CD14-positive monocyte (primary cell): Measurements from ENCODE around the gene ATP2B1. TPM values are rescaled to one million over a fixed set of nuclear protein-coding genes. Genes with fewer than 3 reads are reported as not detected.

ENCODE experiments used
- DNase-seq, 3 donors: peaks; one replicate each; pipeline ENCODE4 v3.0.0-alpha.2; 2011 to 2022
- H2AFZ ChIP-seq: 2 replicates; pipeline ENCODE4 v1.6.0; 2012; ENCODE audit warnings: mild to moderate bottlenecking, low read depth, low read length, inconsistent platforms; ENCODE audit not compliant: insufficient read depth, poor library complexity, severe bottlenecking
- H3K27ac ChIP-seq, 2 donors: 1 replicate in 1 of 2; 2 replicates in 1 of 2; pipeline ENCODE4 v1.5.1; 2012 to 2013; ENCODE audit warnings: low read length in 2 of 2, control low read depth in 1 of 2, inconsistent platforms in 1 of 2, low read depth in 1 of 2, mild to moderate bottlenecking in 1 of 2
- H3K27me3 ChIP-seq, 2 donors: one replicate each; pipeline versions ENCODE4 v1.6.0 to v1.6.1; 2011 to 2013; ENCODE audit warnings: low read length in 2 of 2; ENCODE audit not compliant: control insufficient read depth in 2 of 2, insufficient read depth in 2 of 2
- H3K36me3 ChIP-seq, 2 donors: replicated peaks in 1 of 2; 1 replicate in 1 of 2; 2 replicates in 1 of 2; pipeline versions ENCODE4 v1.5.1 to v1.6.1; 2012 to 2013; ENCODE audit warnings: low read length in 2 of 2, control low read depth in 1 of 2, inconsistent platforms in 1 of 2, mild to moderate bottlenecking in 1 of 2; ENCODE audit not compliant: insufficient read depth in 2 of 2, control insufficient read depth in 1 of 2
- H3K4me1 ChIP-seq, 2 donors: 1 replicate in 1 of 2; 2 replicates in 1 of 2; pipeline versions ENCODE4 v1.5.1 to v1.6.1; 2012 to 2013; ENCODE audit warnings: low read length in 2 of 2, control low read depth in 1 of 2, inconsistent platforms in 1 of 2, mild to moderate bottlenecking in 1 of 2, moderate library complexity in 1 of 2; ENCODE audit not compliant: insufficient read depth in 2 of 2, control insufficient read depth in 1 of 2
- H3K4me2 ChIP-seq: replicated peaks from 2 replicates; pipeline ENCODE3; 2012; ENCODE audit warnings: low read length, moderate library complexity, mild to moderate bottlenecking; ENCODE audit not compliant: poor library complexity, severe bottlenecking; ENCODE audit errors: extremely low read depth
- H3K4me3 ChIP-seq, 3 experiments: fragments of 200-600 bp in 1 of 3; sonication (generic) in 1 of 3; replicated peaks in 1 of 3; 1 replicate in 2 of 3; 2 replicates in 1 of 3; pipeline ENCODE4 v1.5.1; 2011 to 2013; ENCODE audit warnings: low read length in 3 of 3, mild to moderate bottlenecking in 3 of 3, control low read depth in 2 of 3, low read depth in 2 of 3, inconsistent platforms in 1 of 3, moderate library complexity in 1 of 3
- H3K79me2 ChIP-seq: 2 replicates; pipeline ENCODE4 v1.6.0; 2012; ENCODE audit warnings: mild to moderate bottlenecking, control low read depth, inconsistent platforms, low read length, moderate library complexity; ENCODE audit not compliant: insufficient read depth
- H3K9ac ChIP-seq: 2 replicates; pipeline ENCODE4 v1.6.0; 2017; ENCODE audit warnings: low read length, mild to moderate bottlenecking; ENCODE audit not compliant: insufficient read depth, poor library complexity, severe bottlenecking
- H3K9me3 ChIP-seq, 2 donors: replicated peaks in 1 of 2; 1 replicate in 1 of 2; 2 replicates in 1 of 2; pipeline versions ENCODE4 v1.5.1 to v1.6.1; 2012 to 2013; ENCODE audit warnings: low read length in 2 of 2, control low read depth in 1 of 2; ENCODE audit not compliant: control insufficient read depth in 1 of 2, insufficient read depth in 1 of 2
- H4K20me1 ChIP-seq: 2 replicates; pipeline ENCODE4 v1.6.0; 2012; ENCODE audit warnings: mild to moderate bottlenecking, low read length, control low read depth, moderate library complexity; ENCODE audit not compliant: insufficient read depth
- H3K27ac Mint-ChIP-seq, 7 donors: one replicate each; pipeline ENCODE4 v1.8.0; 2020; ENCODE audit warnings: mild to moderate bottlenecking in 7 of 7, mixed read lengths in 7 of 7, moderate library complexity in 6 of 7, inconsistent platforms in 2 of 7
- H3K27me3 Mint-ChIP-seq, 3 donors: one replicate each; pipeline ENCODE4 v1.8.0; 2021 to 2022; ENCODE audit warnings: low read depth in 3 of 3, mild to moderate bottlenecking in 3 of 3, mixed read lengths in 3 of 3, moderate library complexity in 3 of 3, inconsistent platforms in 1 of 3
- H3K36me3 Mint-ChIP-seq, 2 donors: one replicate each; pipeline ENCODE4 v1.8.0; 2020; ENCODE audit warnings: mixed read lengths in 2 of 2, inconsistent platforms in 1 of 2, mild to moderate bottlenecking in 1 of 2
- H3K4me1 Mint-ChIP-seq: one replicate; pipeline ENCODE4 v1.8.0; 2020; ENCODE audit warnings: mild to moderate bottlenecking, mixed read lengths
- H3K4me3 Mint-ChIP-seq, 2 donors: one replicate each; pipeline ENCODE4 v1.8.0; 2020; ENCODE audit warnings: mild to moderate bottlenecking in 2 of 2, mixed read lengths in 2 of 2, moderate library complexity in 1 of 2
- H3K9me3 Mint-ChIP-seq, 7 donors: one replicate each; pipeline ENCODE4 v1.8.0; 2020 to 2022; ENCODE audit warnings: mixed read lengths in 7 of 7, mild to moderate bottlenecking in 6 of 7, moderate library complexity in 6 of 7, inconsistent platforms in 2 of 7
- WGBS: methylation state at CpG from one replicate; pipeline ENCODE4 v1.1.5; 2013; ENCODE audit warnings: missing lambda C conversion rate; ENCODE audit not compliant: insufficient coverage; 5-methylcytosine and 5-hydroxymethylcytosine counted together
- intact Hi-C, 2 donors: fragments of 100-400 bp; cut with micrococcal nuclease; formaldehyde crosslinking; loops; one replicate each; pipeline versions ENCODE4 v1.15.0 to v1.15.1; 2023
- polyA plus RNA-seq, 3 donors: library from polyadenylated mRNA; depleted of rRNA in 1 of 3; unstranded in 2 of 3; stranded (reverse) in 1 of 3; fragments of 300-500 nt in 2 of 3; fragments of >200 nt in 1 of 3; fragmentation: Illumina TruSeq in 2 of 3; gene quantifications; 1 replicate in 2 of 3; 2 replicates in 1 of 3; pipeline ENCODE4 v1.2.3, GENCODE V29; 2012 to 2021
- TF ChIP-seq, protein P1 (sequence below): fragments of 200-600 bp; IDR thresholded peaks from one replicate; pipeline ENCODE4 v1.8.0; 2022; ENCODE audit warnings: antibody characterized with exemption, mild to moderate bottlenecking

The ATP2B1 gene
- polyA plus RNA-seq, 3 donors: 35.9 to 59.3 (median 53.9) TPM

DNA sequence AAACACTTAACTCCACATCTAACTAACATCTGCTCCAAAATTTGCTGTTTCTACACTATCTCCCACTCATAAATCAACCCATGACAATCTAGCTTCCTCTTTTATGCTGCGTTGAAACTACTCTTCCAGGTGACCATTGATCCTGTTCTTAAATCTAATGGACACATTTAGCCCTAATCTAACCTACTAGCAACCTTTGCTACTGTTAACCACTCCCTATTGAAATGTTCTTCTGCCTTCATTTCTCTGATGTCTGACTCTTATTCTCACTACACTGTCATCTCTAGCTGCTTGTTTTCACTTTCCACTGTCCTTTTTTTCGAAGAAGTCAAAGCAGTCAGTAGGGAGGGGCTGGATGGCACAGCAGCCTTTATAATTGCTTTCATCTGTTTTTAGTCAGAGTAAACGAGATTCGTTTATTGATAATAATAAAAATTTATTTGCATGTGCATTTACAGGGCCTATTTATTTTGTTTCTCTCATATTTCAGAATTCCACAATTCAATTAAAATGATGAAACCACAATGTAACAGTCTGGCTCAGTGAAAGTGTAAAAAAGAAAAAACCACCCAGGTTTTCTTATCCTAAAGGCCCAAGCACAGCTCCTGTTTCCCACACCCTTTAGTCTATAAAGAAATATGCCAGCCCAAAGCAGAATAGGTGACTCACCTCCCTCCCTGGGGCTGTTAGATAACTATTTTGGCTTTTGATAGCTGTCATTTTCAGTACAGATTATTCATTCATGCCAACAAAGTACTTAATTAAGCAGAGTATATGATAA lies 44.9 kb downstream of the ATP2B1 start:
- no peaks in the 10 kb centered on the region for H3K36me3 ChIP-seq
- intact Hi-C loops: no loop called here
- peak overlapping the region; percentile 16 for H3K4me2 ChIP-seq
- WGBS: no CpG with 5 or more reads among the region's 4 CpGs
- H3K9ac ChIP-seq: no peak overlapping the region
- peaks cover 32% of the 10 kb centered on the region for H3K4me1 Mint-ChIP-seq
- no peak overlapping the region for H3K27ac ChIP-seq
- no peak overlapping the region for H3K4me3 Mint-ChIP-seq
- peaks cover 100% of the 10 kb centered on the region for H4K20me1 ChIP-seq
- no peak overlapping the region for H2AFZ ChIP-seq
- peaks cover 2 to 11% of the 10 kb centered on the region in 2 donors for H3K4me1 ChIP-seq
- peaks cover 75% of the 10 kb centered on the region for H3K79me2 ChIP-seq
- H3K4me3 ChIP-seq: no peak overlapping the region
- H3K27me3 ChIP-seq: no peaks in the 10 kb centered on the region
- H3K27me3 Mint-ChIP-seq: no peaks in the 10 kb centered on the region
- H3K36me3 Mint-ChIP-seq: peaks cover 32 to 33% of the 10 kb centered on the region in 2 donors
- DNase-seq: peak in 1 of 3 donors; percentile 7
- H3K27ac Mint-ChIP-seq: peak overlapping the region in 1 of 7 donors; percentile 17
- no peaks in the 10 kb centered on the region for H3K9me3 Mint-ChIP-seq
- TF ChIP-seq, protein P1, sequence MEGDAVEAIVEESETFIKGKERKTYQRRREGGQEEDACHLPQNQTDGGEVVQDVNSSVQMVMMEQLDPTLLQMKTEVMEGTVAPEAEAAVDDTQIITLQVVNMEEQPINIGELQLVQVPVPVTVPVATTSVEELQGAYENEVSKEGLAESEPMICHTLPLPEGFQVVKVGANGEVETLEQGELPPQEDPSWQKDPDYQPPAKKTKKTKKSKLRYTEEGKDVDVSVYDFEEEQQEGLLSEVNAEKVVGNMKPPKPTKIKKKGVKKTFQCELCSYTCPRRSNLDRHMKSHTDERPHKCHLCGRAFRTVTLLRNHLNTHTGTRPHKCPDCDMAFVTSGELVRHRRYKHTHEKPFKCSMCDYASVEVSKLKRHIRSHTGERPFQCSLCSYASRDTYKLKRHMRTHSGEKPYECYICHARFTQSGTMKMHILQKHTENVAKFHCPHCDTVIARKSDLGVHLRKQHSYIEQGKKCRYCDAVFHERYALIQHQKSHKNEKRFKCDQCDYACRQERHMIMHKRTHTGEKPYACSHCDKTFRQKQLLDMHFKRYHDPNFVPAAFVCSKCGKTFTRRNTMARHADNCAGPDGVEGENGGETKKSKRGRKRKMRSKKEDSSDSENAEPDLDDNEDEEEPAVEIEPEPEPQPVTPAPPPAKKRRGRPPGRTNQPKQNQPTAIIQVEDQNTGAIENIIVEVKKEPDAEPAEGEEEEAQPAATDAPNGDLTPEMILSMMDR: no peak
- H3K9me3 ChIP-seq: no peaks in the 10 kb centered on the region

DNA sequence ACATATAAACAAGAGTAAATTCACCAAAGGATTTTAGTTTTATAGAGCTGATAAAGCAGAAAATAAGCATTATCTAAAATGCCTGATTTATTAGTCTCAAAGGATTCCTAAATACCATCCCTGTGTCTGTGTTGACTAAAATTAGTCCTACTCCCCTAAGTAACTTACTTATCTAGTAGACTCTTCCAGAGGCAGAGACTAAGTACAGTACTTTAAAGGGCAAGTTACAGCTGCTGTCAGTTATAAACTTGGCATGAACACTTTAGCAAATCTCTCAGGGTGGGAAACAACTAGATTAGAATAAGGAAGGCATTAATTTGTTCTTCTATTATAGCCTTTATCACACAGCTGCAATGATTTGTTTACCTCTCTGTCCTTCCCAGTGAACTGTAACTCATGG lies 46.0 kb downstream of the ATP2B1 start:
- no peaks in the 10 kb centered on the region for H3K9me3 Mint-ChIP-seq
- TF ChIP-seq, protein P1: no peak
- no peak overlapping the region for H3K4me3 ChIP-seq
- no peaks in the 10 kb centered on the region for H3K9me3 ChIP-seq
- peaks cover 100% of the 10 kb centered on the region for H4K20me1 ChIP-seq
- no peak overlapping the region for H3K4me2 ChIP-seq
- H3K4me3 Mint-ChIP-seq: no peak overlapping the region
- peaks cover 31% of the 10 kb centered on the region for H3K4me1 Mint-ChIP-seq
- no peak overlapping the region for H3K27ac Mint-ChIP-seq
- H3K4me1 ChIP-seq: peaks cover 2 to 11% of the 10 kb centered on the region in 2 donors
- no peak for DNase-seq
- H3K79me2 ChIP-seq: peaks cover 70% of the 10 kb centered on the region
- no peak overlapping the region for H2AFZ ChIP-seq
- no peaks in the 10 kb centered on the region for H3K27me3 ChIP-seq
- H3K27ac ChIP-seq: no peak overlapping the region
- peaks cover 0 to 2% (median 0%) of the 10 kb centered on the region in 3 donors for H3K27me3 Mint-ChIP-seq
- peaks cover 27 to 29% of the 10 kb centered on the region in 2 donors for H3K36me3 Mint-ChIP-seq
- H3K9ac ChIP-seq: no peak overlapping the region
- intact Hi-C loops: no loop called here
- H3K36me3 ChIP-seq: no peaks in the 10 kb centered on the region
